CD14-positive monocyte (primary cell): ENCODE results near the gene LRTM2. TPM values are rescaled to one million over a fixed set of nuclear protein-coding genes. Genes with fewer than 3 reads are reported as not detected.

Experiments used
- DNase-seq, 3 donors: peaks; one replicate each; pipeline ENCODE4 v3.0.0-alpha.2; 2011 to 2022
- H2AFZ ChIP-seq: 2 replicates; pipeline ENCODE4 v1.6.0; 2012; ENCODE audit warnings: mild to moderate bottlenecking, low read depth, low read length, inconsistent platforms; ENCODE audit not compliant: insufficient read depth, poor library complexity, severe bottlenecking
- H3K27ac ChIP-seq, 2 donors: 1 replicate in 1 of 2; 2 replicates in 1 of 2; pipeline ENCODE4 v1.5.1; 2012 to 2013; ENCODE audit warnings: low read length in 2 of 2, control low read depth in 1 of 2, inconsistent platforms in 1 of 2, low read depth in 1 of 2, mild to moderate bottlenecking in 1 of 2
- H3K27me3 ChIP-seq, 2 donors: one replicate each; pipeline versions ENCODE4 v1.6.0 to v1.6.1; 2011 to 2013; ENCODE audit warnings: low read length in 2 of 2; ENCODE audit not compliant: control insufficient read depth in 2 of 2, insufficient read depth in 2 of 2
- H3K36me3 ChIP-seq, 2 donors: replicated peaks in 1 of 2; 1 replicate in 1 of 2; 2 replicates in 1 of 2; pipeline versions ENCODE4 v1.5.1 to v1.6.1; 2012 to 2013; ENCODE audit warnings: low read length in 2 of 2, control low read depth in 1 of 2, inconsistent platforms in 1 of 2, mild to moderate bottlenecking in 1 of 2; ENCODE audit not compliant: insufficient read depth in 2 of 2, control insufficient read depth in 1 of 2
- H3K4me1 ChIP-seq, 2 donors: 1 replicate in 1 of 2; 2 replicates in 1 of 2; pipeline versions ENCODE4 v1.5.1 to v1.6.1; 2012 to 2013; ENCODE audit warnings: low read length in 2 of 2, control low read depth in 1 of 2, inconsistent platforms in 1 of 2, mild to moderate bottlenecking in 1 of 2, moderate library complexity in 1 of 2; ENCODE audit not compliant: insufficient read depth in 2 of 2, control insufficient read depth in 1 of 2
- H3K4me2 ChIP-seq: replicated peaks from 2 replicates; pipeline ENCODE3; 2012; ENCODE audit warnings: low read length, moderate library complexity, mild to moderate bottlenecking; ENCODE audit not compliant: poor library complexity, severe bottlenecking; ENCODE audit errors: extremely low read depth
- H3K4me3 ChIP-seq, 3 experiments: fragments of 200-600 bp in 1 of 3; sonication (generic) in 1 of 3; replicated peaks in 1 of 3; 1 replicate in 2 of 3; 2 replicates in 1 of 3; pipeline ENCODE4 v1.5.1; 2011 to 2013; ENCODE audit warnings: low read length in 3 of 3, mild to moderate bottlenecking in 3 of 3, control low read depth in 2 of 3, low read depth in 2 of 3, inconsistent platforms in 1 of 3, moderate library complexity in 1 of 3
- H3K79me2 ChIP-seq: 2 replicates; pipeline ENCODE4 v1.6.0; 2012; ENCODE audit warnings: mild to moderate bottlenecking, control low read depth, inconsistent platforms, low read length, moderate library complexity; ENCODE audit not compliant: insufficient read depth
- H3K9ac ChIP-seq: 2 replicates; pipeline ENCODE4 v1.6.0; 2017; ENCODE audit warnings: low read length, mild to moderate bottlenecking; ENCODE audit not compliant: insufficient read depth, poor library complexity, severe bottlenecking
- H3K9me3 ChIP-seq, 2 donors: replicated peaks in 1 of 2; 1 replicate in 1 of 2; 2 replicates in 1 of 2; pipeline versions ENCODE4 v1.5.1 to v1.6.1; 2012 to 2013; ENCODE audit warnings: low read length in 2 of 2, control low read depth in 1 of 2; ENCODE audit not compliant: control insufficient read depth in 1 of 2, insufficient read depth in 1 of 2
- H4K20me1 ChIP-seq: 2 replicates; pipeline ENCODE4 v1.6.0; 2012; ENCODE audit warnings: mild to moderate bottlenecking, low read length, control low read depth, moderate library complexity; ENCODE audit not compliant: insufficient read depth
- H3K27ac Mint-ChIP-seq, 7 donors: one replicate each; pipeline ENCODE4 v1.8.0; 2020; ENCODE audit warnings: mild to moderate bottlenecking in 7 of 7, mixed read lengths in 7 of 7, moderate library complexity in 6 of 7, inconsistent platforms in 2 of 7
- H3K27me3 Mint-ChIP-seq, 3 donors: one replicate each; pipeline ENCODE4 v1.8.0; 2021 to 2022; ENCODE audit warnings: low read depth in 3 of 3, mild to moderate bottlenecking in 3 of 3, mixed read lengths in 3 of 3, moderate library complexity in 3 of 3, inconsistent platforms in 1 of 3
- H3K36me3 Mint-ChIP-seq, 2 donors: one replicate each; pipeline ENCODE4 v1.8.0; 2020; ENCODE audit warnings: mixed read lengths in 2 of 2, inconsistent platforms in 1 of 2, mild to moderate bottlenecking in 1 of 2
- H3K4me1 Mint-ChIP-seq: one replicate; pipeline ENCODE4 v1.8.0; 2020; ENCODE audit warnings: mild to moderate bottlenecking, mixed read lengths
- H3K4me3 Mint-ChIP-seq, 2 donors: one replicate each; pipeline ENCODE4 v1.8.0; 2020; ENCODE audit warnings: mild to moderate bottlenecking in 2 of 2, mixed read lengths in 2 of 2, moderate library complexity in 1 of 2
- H3K9me3 Mint-ChIP-seq, 7 donors: one replicate each; pipeline ENCODE4 v1.8.0; 2020 to 2022; ENCODE audit warnings: mixed read lengths in 7 of 7, mild to moderate bottlenecking in 6 of 7, moderate library complexity in 6 of 7, inconsistent platforms in 2 of 7
- CTCF ChIP-seq: fragments of 200-600 bp; IDR thresholded peaks from one replicate; pipeline ENCODE4 v1.8.0; 2022; ENCODE audit warnings: antibody characterized with exemption, mild to moderate bottlenecking
- WGBS: methylation state at CpG from one replicate; pipeline ENCODE4 v1.1.5; 2013; ENCODE audit warnings: missing lambda C conversion rate; ENCODE audit not compliant: insufficient coverage; 5-methylcytosine and 5-hydroxymethylcytosine counted together
- intact Hi-C, 2 donors: fragments of 100-400 bp; cut with micrococcal nuclease; formaldehyde crosslinking; loops; one replicate each; pipeline versions ENCODE4 v1.15.0 to v1.15.1; 2023
- polyA plus RNA-seq, 3 donors: library from polyadenylated mRNA; depleted of rRNA in 1 of 3; unstranded in 2 of 3; stranded (reverse) in 1 of 3; fragments of 300-500 nt in 2 of 3; fragments of >200 nt in 1 of 3; fragmentation: Illumina TruSeq in 2 of 3; gene quantifications; 1 replicate in 2 of 3; 2 replicates in 1 of 3; pipeline ENCODE4 v1.2.3, GENCODE V29; 2012 to 2021

The LRTM2 gene
- polyA plus RNA-seq, 3 donors = not detected

DNA sequence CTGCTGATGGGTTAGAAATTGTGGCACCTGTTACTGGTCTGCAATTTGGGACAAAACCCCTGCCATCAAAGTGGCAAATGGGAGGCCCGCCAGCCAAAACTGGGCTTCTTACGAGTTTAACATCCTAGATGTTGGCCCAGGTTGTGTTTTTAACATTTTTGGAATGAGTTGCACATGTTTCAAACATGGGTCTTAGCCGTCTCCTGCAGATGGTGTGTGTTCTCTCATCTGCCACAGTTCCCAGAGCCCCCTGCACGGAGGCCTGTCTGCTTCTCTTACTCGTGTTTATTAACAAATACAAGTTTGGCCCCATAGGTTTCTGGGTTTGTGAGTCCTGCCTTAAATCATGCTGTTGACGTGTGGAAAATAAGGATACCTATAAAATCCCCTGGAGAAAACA is 51.6 kb downstream of the LRTM2 start:
- Histone ChIP-seq H2AFZ (no peak overlapping the region), H3K79me2 (no peaks in the 10 kb centered on the region), H3K4me1 (no peaks in the 10 kb centered on the region), H3K9me3 (peaks cover 12 to 15% of the 10 kb centered on the region in 2 donors), H4K20me1 (no peaks in the 10 kb centered on the region), H3K9ac (no peak overlapping the region), H3K4me2 (no peak overlapping the region), H3K4me3 (no peak overlapping the region), H3K36me3 (no peaks in the 10 kb centered on the region), H3K27me3 (peaks cover 0 to 3% of the 10 kb centered on the region in 2 donors), H3K27ac (no peak overlapping the region)
- intact Hi-C loops = no loop called here
- peaks cover 14 to 30% (median 21%) of the 10 kb centered on the region in 7 donors for H3K9me3 Mint-ChIP-seq
- no peaks in the 10 kb centered on the region for H3K36me3 Mint-ChIP-seq
- H3K4me1 Mint-ChIP-seq = no peaks in the 10 kb centered on the region
- H3K27ac Mint-ChIP-seq = no peak overlapping the region
- peaks cover 0 to 11% (median 3%) of the 10 kb centered on the region in 3 donors for H3K27me3 Mint-ChIP-seq
- WGBS = 94% methylated on average over 5 of the region's 6 CpGs
- no peak overlapping the region for H3K4me3 Mint-ChIP-seq
- no peak for DNase-seq
- no peak for TF ChIP-seq CTCF

DNA sequence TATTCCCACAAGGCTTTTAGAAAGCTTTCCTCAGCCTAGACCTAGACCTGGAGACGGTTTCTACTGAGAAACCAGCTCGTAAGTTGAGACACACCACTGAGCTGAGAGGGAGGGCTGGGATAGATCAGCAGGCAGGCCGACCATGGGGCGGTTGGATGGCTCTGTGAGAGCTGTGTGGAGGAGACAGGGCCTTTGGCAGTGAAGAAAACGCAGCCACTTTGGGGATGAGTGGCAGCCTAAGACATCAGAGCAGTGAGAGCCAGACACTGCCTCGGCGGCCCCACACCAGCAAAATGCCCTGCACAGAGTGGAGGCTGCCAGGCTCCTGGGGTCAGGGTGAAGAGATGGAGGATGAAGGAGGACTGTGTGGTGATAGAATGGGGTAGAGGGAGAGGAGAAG is 52.1 kb downstream of the LRTM2 start:
- no peak for TF ChIP-seq CTCF
- Histone ChIP-seq H4K20me1 (no peaks in the 10 kb centered on the region), H3K36me3 (no peaks in the 10 kb centered on the region), H3K4me3 (no peak overlapping the region), H3K27me3 (no peaks in the 10 kb centered on the region), H3K9ac (no peak overlapping the region), H3K4me1 (no peaks in the 10 kb centered on the region), H3K9me3 (peaks cover 12 to 15% of the 10 kb centered on the region in 2 donors), H3K4me2 (no peak overlapping the region), H2AFZ (no peak overlapping the region), H3K27ac (no peak overlapping the region), H3K79me2 (no peaks in the 10 kb centered on the region)
- no peaks in the 10 kb centered on the region for H3K36me3 Mint-ChIP-seq
- H3K4me3 Mint-ChIP-seq = no peak overlapping the region
- H3K27me3 Mint-ChIP-seq = peaks cover 0 to 9% (median 3%) of the 10 kb centered on the region in 3 donors
- H3K4me1 Mint-ChIP-seq = no peaks in the 10 kb centered on the region
- intact Hi-C loops = no loop called here
- H3K9me3 Mint-ChIP-seq = peaks cover 14 to 26% (median 20%) of the 10 kb centered on the region in 7 donors
- DNase-seq = no peak
- 93% methylated on average over 5 of the region's 7 CpGs for WGBS
- H3K27ac Mint-ChIP-seq = no peak overlapping the region
